Stimulated activated CD8-positive, alpha-beta memory T cell treated with anti-CD3 and anti-CD28 coated beads, Interleukin-7, amount 100 ng/mL, for 48 hours (primary cell): Measurements from ENCODE around the gene SPACDR.

ENCODE experiments used
- DNase-seq, 2 donors: peaks; one replicate each; pipeline ENCODE4 v3.0.0-alpha.2; 2020; ENCODE audit warnings: low read depth in 1 of 2; ENCODE audit errors: extremely low read depth in 1 of 2

The SPACDR gene

DNA sequence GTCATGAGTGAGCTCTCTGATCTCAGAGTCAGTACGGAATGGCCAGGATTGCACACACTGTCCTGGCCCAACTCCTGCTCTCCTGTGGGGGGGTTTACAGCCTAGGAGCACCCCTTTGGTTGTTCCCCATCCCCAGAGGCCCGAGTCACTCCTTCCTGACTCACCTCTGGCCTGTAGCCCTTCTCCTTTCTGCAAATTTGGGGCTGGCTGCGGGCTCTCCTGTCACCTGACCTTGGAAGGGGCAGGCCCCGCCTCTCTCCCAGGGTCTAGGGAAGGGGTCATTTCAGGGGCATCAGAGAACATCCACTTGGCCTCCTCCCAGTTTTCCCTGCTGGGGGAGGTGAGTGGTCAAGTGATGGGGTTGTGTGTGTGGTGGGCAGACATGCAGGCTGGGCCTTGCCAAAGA, 21.4 kb upstream of the SPACDR start:
- no peak for DNase-seq

DNA sequence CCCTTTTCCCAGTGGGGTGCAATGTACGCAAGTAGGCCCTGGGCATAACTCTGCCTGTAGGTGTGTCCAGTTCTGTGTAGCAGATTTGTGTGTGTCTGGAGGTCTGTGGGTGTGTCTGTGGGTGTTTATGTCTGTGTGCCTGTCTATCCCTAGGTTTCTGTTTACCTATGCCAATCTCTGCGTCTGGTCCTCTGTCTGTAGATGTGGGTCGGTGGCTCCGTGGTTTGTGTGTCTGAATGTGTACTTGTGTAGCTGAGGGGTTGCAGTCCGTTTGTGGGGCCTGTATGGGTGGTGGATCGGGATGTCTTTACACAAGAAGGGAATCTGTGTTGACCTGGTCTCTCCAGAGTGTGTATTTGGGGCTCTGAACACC, 20.6 kb upstream of the SPACDR start:
- no peak for DNase-seq

DNA sequence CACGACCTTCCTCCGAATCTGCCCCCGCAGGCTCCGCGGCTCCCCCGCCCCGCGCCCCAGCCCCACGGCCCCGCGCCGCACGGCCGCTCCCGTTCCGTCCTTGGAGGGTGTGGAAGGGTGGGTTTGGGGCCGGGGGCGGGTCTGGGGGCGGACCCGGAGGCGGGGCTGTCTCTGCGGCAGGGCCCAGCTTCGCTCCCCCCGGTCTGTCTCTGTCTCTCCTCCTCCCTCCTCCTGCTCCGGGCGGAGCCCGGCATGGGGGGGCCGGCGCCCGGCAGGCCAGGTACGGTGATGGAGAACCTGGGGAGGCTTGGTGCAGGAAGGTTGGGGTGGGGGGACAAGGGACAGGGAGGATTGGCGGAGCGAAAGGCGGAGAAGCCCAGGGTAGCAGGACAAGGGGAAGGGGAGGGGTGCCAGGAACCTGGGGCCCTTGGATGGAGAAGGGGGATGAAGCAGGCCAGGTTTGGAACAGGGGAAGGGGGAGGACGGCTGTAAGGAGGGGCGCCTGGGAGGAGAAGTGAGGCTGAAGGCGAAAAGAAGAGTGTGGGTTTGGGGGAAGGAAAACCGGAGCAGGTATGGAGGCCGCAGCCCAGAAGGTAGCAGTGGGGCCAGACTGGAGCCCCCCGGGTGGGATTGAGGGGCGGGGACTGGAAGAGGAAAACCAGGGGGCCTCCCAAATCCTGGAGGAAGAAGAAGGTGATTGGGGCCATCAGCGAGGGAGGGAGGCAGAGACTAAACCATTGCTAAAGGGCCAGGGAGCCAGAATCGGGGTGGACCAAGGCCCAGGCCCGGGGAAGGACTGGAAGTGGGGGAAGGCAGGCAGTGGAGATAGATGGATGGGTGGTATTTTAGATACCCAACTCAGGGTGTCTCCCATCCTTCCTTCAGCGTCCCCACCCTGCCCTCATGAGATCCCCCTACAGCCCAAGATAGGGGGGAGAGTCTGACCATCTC, 19.9 kb upstream of the SPACDR start, which contains the start of gene NYAP1:
Gene NYAP1, plus strand, starts transcription at position 206 of the 951 bp plus-strand sequence. CDS start 1,385 bp downstream, outside the sequence.
- DNase-seq, result no peak

DNA sequence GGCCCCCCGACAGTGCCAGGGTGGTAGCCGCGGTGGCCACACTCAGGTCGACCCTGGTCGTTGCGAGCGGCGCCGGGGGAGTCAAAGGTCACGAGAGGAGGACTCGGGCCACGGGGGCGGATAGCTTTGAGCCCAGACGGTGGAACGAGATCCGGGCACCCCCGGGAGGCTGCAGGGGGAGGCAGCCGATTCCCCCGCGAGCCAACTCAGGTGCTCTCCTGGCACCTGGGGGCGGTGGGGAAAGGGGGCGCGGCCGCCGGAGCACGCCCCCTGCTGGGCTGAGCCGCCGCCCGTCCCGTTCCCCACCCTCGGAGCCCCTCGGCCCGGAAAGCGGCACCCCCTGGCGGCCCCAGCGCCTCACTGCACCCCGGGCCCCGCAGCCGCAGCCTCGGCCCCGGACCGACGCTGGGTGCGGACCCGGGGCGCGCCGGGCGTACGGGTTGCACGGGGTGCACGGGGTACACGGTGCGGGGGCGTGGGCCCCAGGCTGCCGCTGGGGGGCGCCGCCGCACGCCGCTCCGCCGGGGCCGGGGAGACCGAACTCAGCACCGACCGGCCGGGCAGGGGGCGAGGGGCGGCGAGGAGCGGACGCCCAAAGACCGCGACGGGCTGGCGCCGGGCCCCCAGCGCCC, 19.1 kb upstream of the SPACDR start:
- DNase-seq, result peak; percentile 61 to 64

DNA sequence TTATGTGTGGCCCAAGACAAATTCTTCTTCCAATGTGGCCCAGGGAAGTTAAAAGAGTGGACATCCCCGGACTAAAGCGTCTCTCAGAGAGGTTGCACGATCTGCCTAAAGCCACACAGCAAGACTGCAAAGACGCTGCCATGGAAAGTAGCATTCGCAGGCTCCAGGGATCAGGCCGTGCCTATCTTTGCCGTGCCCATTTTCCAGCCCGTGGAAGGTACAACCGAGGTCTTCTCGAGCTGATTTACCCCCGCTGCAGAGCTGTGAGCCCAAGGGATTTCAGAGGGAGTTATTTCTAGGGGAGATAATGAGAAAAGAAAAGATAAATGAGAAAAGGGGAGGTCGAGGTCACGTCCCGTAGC, 18.6 kb upstream of the SPACDR start:
- no peak for DNase-seq

DNA sequence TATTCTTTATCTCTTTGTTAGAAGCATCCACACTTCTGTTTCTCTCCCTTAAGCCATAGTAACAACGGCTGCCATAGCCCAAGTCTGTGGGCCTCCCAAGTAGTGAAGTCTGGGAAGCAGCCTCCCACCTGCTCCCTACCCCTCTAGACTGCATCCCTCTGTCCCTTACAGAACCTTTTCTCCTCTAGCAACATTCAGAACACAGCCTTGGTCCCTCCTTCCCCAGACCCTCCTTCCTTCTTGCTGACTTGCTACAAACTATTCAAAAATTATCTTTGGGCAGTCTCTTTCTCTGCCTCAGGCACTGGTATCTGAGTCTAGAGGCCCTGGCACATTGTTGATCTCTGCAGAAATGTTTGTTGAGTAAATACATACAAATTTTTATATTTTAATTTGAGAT, 17.4 kb upstream of the SPACDR start:
- no peak for DNase-seq

DNA sequence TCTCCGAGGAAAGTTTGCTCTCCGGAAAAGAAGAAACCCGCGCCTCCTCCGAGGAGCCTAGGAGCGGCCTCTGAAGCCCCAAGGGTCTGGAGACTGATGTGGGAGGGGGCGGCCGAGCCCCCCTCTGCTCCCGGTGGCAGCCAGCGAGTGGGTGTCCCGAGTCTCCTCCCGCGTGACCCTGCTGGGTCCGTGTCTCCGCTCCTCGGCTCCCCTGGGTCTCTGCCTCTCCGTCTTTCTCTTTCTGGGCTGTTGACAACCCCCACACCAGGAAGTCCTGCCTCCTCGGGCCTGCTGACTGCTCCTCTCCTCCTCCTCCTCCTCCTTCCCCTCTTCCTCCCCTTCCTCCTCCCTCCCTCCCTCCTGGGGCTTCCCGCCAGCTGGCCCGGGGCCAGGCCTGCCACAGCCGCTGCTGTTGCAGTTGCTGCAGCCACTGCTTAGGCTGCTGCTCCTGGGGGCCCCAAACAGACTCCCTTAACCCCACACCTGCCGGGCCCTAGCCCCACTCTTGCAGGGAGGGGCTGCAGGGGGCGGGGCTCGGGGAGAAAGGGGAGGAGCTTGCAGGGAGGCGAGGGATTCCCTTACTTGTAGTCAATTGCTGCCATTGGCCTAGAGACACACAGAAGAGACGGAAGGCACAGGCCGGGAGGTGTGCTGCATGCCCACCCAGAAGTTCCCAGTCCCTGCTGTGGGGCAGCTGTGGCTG, 15.0 kb upstream of the SPACDR start, which contains the start of gene TSC22D4:
Gene TSC22D4, minus strand, starts transcription at position 257 of the 703 bp plus-strand sequence. CDS start 1,176 bp downstream, outside the sequence.
- DNase-seq, result peak; percentile 77 to 87

DNA sequence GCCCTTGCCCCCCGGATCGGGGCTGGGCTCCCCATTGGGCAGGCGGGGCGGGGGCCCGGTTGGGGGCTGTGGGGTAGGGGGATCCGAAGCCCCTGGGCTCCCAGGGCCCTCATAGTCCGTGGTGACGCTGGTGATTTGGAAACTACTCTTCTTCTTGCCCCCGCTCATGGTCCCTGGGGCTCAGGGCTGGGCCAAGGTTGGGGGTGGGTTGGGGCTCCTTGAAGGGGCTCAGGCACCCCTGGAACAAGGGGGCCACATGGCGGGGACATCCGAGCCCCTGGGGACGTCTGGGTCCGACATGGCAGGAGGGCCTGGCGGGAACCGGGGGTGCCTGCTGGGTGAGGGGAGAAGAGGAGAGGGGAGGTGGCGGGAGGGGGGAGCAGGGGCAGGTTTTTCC, 13.8 kb upstream of the SPACDR start:
- DNase-seq, result no peak

DNA sequence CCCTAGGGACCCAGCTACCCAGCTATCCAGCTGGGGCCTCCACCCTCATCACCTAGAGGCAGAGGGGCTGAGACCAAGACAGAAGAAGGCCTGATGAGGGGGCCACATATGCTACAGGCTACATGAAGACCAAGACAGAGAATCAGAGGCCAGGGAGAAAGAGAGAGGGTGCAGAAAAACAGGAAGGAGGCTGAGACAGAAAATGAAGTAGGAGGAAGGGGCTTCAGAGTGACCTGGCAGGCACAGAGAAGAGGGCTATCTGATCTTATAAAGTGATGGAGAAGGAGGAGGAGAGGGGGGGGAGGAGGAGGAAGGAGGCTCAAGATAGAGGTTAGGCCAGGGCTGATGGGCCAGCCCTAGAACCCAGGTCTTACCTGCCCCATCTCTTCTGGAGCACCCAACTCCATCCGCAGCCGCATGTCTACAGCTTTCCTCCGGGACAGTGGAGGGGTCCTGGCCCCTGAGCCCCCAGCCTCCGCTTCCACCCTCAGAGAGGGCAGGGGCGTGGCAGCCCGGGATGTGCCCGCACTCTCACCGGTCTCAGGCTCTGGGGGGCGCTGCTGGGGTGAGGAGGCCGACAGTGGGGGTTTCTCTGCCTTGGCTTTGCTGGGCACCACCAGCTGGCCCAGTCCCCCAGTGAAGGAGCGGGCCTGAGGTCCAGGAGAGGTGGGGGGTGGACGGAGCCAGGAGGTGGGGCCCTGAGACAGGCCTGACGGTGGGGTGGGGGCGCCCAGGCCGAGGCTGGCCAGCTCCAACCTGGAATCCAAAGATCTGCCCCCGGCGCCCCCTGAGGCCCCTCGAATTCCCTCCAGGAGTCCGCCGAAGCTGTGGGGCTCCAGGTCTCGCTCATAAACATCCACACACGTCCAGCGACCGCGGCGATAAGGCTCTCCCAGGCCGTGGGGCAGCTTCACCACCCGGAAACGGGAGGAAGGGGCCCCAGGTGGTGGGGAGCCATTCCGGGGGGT, 13.1 kb upstream of the SPACDR start:
- DNase-seq, result peak in 1 of 2 donors; percentile 42

DNA sequence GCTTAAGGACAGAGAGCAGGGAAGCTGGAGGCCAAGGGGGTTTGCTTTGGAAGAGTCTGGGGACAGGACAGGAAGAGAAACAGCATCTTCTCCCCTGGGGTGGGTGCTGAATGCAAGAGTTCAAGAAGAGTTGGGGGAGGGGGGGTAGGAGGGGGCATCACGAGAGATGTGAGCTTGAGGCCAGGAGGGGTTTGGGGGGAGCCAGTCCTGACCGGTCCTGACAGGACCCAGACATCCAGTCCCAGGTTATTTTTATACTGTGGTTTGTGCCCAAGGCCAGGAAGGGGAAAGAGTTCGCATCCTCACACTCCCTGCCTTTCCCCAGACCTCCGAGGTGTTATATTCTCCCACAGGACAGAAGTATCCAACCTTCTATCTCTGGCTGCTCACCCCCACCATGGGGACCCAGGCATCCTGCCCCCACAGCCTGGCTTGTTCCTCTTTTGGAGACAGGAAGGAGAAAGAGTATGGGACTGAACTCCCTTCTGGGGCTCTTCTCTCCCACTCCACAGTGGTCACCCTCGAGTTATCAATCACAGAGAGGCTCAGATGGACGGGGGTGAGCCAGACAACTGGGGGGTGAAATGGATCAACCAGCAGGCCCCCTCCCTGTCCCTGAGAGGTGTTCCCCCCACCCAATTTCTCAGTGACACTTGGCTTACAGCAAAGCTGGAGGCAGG, 12.2 kb upstream of the SPACDR start:
- no peak for DNase-seq

DNA sequence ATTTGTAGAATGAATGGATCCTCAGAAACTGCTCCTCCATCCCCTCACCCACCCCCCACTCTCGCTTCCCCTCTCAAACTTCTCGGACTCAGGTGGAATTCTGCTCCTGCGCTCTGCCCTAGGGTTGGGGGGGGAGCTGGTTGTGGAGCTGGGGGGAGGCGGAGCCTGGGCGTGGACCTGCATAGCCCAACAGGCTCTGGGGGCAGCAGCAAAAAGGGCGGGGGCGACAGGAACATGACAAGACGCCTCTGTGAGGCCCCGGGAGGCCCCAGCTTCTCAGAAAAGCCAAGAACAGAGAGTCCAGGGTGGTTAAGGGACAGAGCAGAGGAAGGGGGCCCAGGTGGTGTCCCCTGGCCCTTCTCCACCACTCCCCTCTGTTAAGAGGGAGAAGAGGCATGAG, 11.5 kb upstream of the SPACDR start:
- no peak for DNase-seq

DNA sequence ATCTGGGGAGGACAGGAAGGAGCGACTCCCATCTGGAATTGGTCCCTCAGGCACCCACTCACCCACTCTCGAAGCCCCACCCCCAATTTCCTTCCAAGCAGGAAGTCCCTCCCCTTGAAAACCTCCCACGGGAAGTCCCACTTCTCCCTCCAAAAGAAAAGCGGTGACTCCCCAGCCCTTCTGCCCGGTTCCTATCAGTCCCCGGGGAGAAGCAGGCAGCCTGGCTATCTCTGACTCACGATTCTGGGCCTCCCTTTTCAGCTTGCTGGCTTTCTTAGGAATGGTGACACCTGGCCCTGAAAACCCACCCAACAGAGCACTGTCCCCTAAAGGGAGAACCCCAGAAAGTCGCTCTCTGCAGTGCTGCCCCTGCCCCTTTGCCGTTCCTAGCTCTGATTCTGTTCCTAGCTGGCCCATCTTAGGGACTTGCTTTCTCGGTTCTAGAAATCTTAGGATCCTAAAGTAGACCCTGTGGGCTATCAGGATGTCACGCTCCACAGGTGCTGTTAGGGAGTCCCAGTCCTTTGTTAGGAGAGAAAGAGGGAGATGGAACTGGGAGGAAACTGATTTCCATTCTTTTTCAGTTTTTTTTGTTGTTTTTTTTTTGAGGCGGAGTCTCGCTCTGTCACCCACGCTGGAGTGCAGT, 8.9 kb upstream of the SPACDR start:
- DNase-seq, result no peak

DNA sequence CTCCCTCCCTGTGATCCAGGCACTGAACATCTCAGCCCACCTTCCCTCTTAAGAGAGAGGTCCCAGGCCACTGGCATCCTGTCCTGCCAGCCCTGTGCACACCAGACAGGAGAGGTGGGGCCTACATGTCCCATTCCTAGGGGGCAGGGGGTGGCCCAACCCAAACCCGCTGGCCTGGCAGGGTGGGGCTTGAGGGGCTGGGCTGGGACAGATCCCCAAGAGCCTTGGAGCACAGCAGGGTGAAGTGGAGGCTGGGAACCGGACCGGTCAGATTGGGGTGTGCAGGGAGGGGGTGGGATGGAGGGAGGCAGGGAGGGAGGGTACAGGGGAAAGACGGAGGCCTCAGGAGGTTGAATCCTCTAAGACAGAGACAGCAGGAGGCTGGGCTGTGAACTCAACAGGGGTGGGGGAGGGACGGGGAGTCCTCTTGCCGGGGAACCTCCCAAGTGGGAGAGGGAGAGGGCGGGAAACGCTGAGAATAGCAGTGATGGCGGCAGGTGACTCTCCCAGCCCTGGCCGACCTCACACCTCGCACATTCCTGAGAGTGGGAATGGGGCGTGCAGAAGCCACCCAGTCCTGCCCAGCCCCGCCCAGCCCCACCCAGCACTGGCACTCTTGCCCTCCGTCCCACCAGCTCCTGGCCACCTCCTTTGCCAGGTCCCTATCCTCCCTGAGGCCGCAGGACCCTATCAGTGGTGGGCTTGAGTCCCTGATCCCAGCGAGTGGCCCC, 8.2 kb upstream of the SPACDR start:
- DNase-seq, result no peak

DNA sequence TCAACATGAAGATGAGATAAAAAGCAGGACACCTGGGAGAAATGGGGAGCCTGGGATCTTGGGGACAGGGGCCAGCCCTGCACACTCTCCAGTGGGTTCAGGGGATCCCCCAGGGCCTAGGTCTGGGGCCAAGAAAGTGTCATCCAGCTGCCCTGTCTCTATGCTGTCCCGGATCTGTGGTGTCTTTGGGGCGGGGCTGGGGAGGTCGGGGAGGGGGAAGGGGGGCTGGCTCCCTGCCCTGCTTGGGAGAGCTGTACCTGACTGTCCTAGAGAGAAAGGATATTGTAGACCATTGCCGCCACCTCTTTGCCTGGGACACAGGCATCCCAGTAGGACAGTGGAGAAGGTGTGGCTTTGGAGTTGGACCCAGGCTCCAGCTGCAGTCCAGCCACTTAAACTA, 7.0 kb upstream of the SPACDR start:
- DNase-seq, result no peak

DNA sequence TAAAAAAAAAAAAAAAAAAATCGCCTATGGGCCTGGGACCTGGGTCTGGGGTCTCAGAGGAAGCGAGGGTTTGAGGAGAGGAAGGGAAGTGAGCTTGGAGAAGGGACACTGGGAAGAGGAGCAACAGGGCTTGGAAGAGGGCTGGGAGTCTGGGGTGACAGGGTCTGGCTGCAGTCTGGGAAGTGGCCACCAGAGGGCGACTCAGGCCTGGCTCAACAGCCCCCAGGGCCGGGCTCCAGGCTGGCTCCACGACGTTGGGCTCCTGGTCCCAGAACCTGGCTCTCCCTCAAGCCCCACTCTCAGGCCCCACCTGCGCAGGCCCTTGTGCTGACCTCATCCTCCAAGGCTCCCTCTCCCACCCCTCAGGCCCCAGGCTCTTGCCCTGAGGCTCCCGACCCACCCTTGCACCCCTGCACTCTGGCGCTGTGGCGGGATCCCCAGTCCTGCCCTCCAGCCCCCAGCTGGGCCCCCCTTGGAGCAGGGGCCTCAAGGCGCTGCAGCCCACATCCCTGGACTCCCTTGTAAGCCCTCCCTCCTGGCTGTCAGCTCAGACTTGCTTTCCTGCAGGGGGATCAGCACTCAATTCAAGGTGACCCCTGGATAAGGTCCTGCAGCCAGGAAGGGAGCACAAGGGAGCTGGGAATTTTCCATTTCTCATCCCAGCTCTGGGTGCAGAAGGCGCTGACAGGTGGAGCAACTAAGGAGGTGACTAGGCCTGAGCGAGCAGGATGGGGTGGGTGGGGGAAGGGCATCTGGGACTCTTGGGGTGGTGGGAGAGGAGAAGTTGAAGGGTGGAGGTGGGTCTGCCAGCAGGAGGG, 5.4 kb upstream of the SPACDR start:
- DNase-seq, result peak; percentile 56 to 60

DNA sequence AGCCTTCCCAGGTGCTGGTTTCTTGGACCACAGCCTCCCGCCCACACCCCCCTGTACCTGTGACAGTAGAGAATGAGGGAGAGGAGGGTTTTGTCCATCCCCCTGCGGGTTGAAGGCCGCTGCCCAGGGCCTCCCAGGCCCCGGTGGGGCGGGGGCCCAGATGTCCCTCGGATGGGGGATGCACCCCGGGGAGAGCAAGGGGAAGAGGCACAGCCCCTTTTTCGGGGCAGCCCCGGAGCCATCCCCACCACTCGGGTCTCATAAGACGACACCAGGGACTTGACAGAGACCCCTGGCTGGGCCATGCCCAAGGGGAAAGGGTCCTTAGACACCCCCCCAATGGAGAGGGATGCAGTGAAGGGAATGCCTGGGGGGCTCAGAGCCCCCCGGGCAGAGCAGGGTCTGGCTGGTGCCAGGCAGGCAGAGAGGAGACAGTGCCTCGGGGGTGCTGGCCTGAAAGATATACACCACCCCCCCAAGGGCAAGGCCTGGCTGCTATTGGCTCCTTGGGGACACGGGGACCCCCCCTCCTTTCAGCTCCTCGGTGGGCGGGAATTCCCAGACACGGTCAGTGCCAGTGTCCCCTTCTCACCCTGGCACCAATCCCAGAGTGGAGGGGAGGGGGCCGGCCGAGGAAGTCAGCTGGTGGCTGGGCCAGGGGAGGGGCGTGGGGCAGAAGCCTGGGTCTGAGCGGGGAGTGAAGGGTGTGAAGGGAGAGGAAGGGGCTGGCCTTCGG, 3.7 kb upstream of the SPACDR start:
- DNase-seq, result no peak
